ENCODE measurements around the gene RDH5. TPM values are rescaled to one million over a fixed set of nuclear protein-coding genes. Genes with fewer than 3 reads are reported as not detected.

RDH5 gene
- total and polyA plus RNA-seq, 2 of the 13 experiments (the other 11 are each of a cell fraction or from before 2014, with no cell fraction given): 2.6 to 5.7 TPM

- Histone ChIP-seq H3K4me2 (ENCODE audit: low read depth, low read length) (no peak overlapping the region), H3K27me3 (ENCODE audit: control insufficient read depth in 1 of 2, insufficient read depth in 2 of 2, low read length in 2 of 2) (no peaks in the 10 kb centered on the region), H3K79me2 (ENCODE audit: insufficient read depth, low read length) (no peaks in the 10 kb centered on the region), H4K20me1 (ENCODE audit: insufficient read depth, low read length) (no peaks in the 10 kb centered on the region; the same call in 1 of the 2 replicates), H3K9ac (ENCODE audit: insufficient read depth, low read depth, low read length) (no peak overlapping the region), H3K9me3 (ENCODE audit: low read length) (no peaks in the 10 kb centered on the region), H3K27ac (ENCODE audit: extremely low read length, insufficient read depth, low read length) (no peak overlapping the region), H3K4me1 (ENCODE audit: insufficient read depth, low read length) (no peaks in the 10 kb centered on the region), H2AFZ (ENCODE audit: low read length) (no peak overlapping the region), H3K36me3 (replicated peaks in 1 of 2; ENCODE audit: control insufficient read depth in 1 of 2, insufficient read depth in 2 of 2, low read length in 2 of 2) (peaks cover 5 to 44% of the 10 kb centered on the region in 2 experiments; a peak in 4 of 5 replicates), H3K4me3 (replicated peaks in 1 of 3; ENCODE audit: insufficient read depth in 1 of 3, low read depth in 2 of 3, low read length in 3 of 3) (no peak overlapping the region)
- 91% methylated on average over 6 of the region's 6 CpGs for WGBS (ENCODE audit: low lambda C conversion rate)
- ChIA-PET POLR2A (no interaction called here), CTCF (ENCODE audit: low intra/inter-chr PET ratio, low total read pairs) (no interaction called here)
- FAIRE-seq: no peak
- TF ChIP-seq GABPB1 (CRISPR knock-in tag; IDR thresholded peaks at IDR 0.05) (no peak), CBX5 (CRISPR knock-in tag; IDR thresholded peaks at IDR 0.05; ENCODE audit: borderline replicate concordance) (no peak), ZNF44 (CRISPR knock-in tag; IDR thresholded peaks at IDR 0.05) (no peak), KLF16 (CRISPR knock-in tag; IDR thresholded peaks at IDR 0.05) (no peak), ZKSCAN8 (CRISPR knock-in tag; IDR thresholded peaks at IDR 0.05; ENCODE audit: borderline replicate concordance) (no peak), ZFP36 (IDR thresholded peaks at IDR 0.05; ENCODE audit: borderline replicate concordance, low read depth, low read length, partially characterized antibody) (no peak), EZH2 (conservative IDR thresholded peaks at IDR 0.05; ENCODE audit: low read depth, low read length) (no peak), PBX2 (CRISPR knock-in tag; IDR thresholded peaks at IDR 0.05) (no peak), ZNF556 (CRISPR knock-in tag; IDR thresholded peaks at IDR 0.05; ENCODE audit: borderline replicate concordance) (no peak), ZFX (CRISPR knock-in tag; IDR thresholded peaks at IDR 0.05; ENCODE audit: low read depth) (no peak), PITX1 (CRISPR knock-in tag; IDR thresholded peaks at IDR 0.05) (no peak), ZBTB7A (CRISPR knock-in tag; IDR thresholded peaks at IDR 0.05) (no peak)
- in situ Hi-C loops (cut with HindIII; ENCODE audit: extremely low pct_ligation_motif_present, low pct_unique_long_range_greater_than_20kb) (no loop called here), intact Hi-C loops (cut with micrococcal nuclease; ENCODE audit: unreplicated experiment) (no loop called here)
- ATAC-seq: no peak
- no peak for DNase-seq (ENCODE audit: low spot score)
- no TSS peak for BruUV-seq (replicated peaks)
Measured at GRCh38 chr12:55771736-55772135, 51.5 kb downstream of the RDH5 start.

Small RNA genes lying within 50 kb of the gene (small RNA-seq; reads per million reads assigned to genes)
- 0 reads per million in 3 experiments for gene AC009779.1 (ENCODE audit: insufficient read depth in 2 of 3, insufficient read length in 3 of 3, low read depth in 2 of 3, low replicate concordance in 1 of 3)
- 0 reads per million in 3 experiments for gene RF00017 (ENCODE audit: insufficient read depth in 2 of 3, insufficient read length in 3 of 3, low read depth in 2 of 3, low replicate concordance in 1 of 3)

Other genes starting within 250 kb of the RDH5 start
- gene OR6C68, start 228.0 kb upstream of the RDH5 start, total RNA-seq (2016; rRNA removed; fragmentation: Illumina TruSeq; extraction: Trizol): not detected in 2 replicates
- gene OR6C68, start 228.0 kb upstream of the RDH5 start, polyA plus RNA-seq (2011; rRNA removed): not detected in 2 replicates
- gene OR6C4, start 170.8 kb upstream of the RDH5 start, total RNA-seq (2016; rRNA removed; fragmentation: Illumina TruSeq; extraction: Trizol): not detected in 2 replicates
- gene OR6C4, start 170.8 kb upstream of the RDH5 start, polyA plus RNA-seq (2011; rRNA removed): not detected in 2 replicates
- gene OR2AP1, start 147.9 kb upstream of the RDH5 start, total RNA-seq (2016; rRNA removed; fragmentation: Illumina TruSeq; extraction: Trizol): not detected in 2 replicates
- gene OR2AP1, start 147.9 kb upstream of the RDH5 start, polyA plus RNA-seq (2011; rRNA removed): not detected in 2 replicates
- gene OR10P1, start 83.5 kb upstream of the RDH5 start, total RNA-seq (2016; rRNA removed; fragmentation: Illumina TruSeq; extraction: Trizol): not detected in 2 replicates
- gene OR10P1, start 83.5 kb upstream of the RDH5 start, polyA plus RNA-seq (2011; rRNA removed): not detected in 2 replicates
- gene ITGA7, start 12.5 kb upstream of the RDH5 start, total RNA-seq (2016; rRNA removed; fragmentation: Illumina TruSeq; extraction: Trizol): 0.24 and 0.75 TPM in 2 replicates
- 0.65 and 1.8 TPM in 2 replicates for gene ITGA7, start 12.5 kb upstream of the RDH5 start, polyA plus RNA-seq (2011; rRNA removed)
- gene BLOC1S1, start 4.3 kb upstream of the RDH5 start, total RNA-seq (2016; rRNA removed; fragmentation: Illumina TruSeq; extraction: Trizol): 95.3 and 99.7 TPM in 2 replicates
- 50.5 and 55.1 TPM in 2 replicates for gene BLOC1S1, start 4.3 kb upstream of the RDH5 start, polyA plus RNA-seq (2011; rRNA removed)
- 134 and 277 TPM in 2 replicates for gene CD63, start 8.6 kb downstream of the RDH5 start, total RNA-seq (2016; rRNA removed; fragmentation: Illumina TruSeq; extraction: Trizol)
- 211 and 234 TPM in 2 replicates for gene CD63, start 8.6 kb downstream of the RDH5 start, polyA plus RNA-seq (2011; rRNA removed)
- gene GDF11, start 22.7 kb downstream of the RDH5 start, total RNA-seq (2016; rRNA removed; fragmentation: Illumina TruSeq; extraction: Trizol): 1.4 and 1.5 TPM in 2 replicates
- gene GDF11, start 22.7 kb downstream of the RDH5 start, polyA plus RNA-seq (2011; rRNA removed): 0.63 and 1.0 TPM in 2 replicates
- 95.4 and 137 TPM in 2 replicates for gene SARNP, start 97.3 kb downstream of the RDH5 start, total RNA-seq (2016; rRNA removed; fragmentation: Illumina TruSeq; extraction: Trizol)
- 46.4 and 59.0 TPM in 2 replicates for gene SARNP, start 97.3 kb downstream of the RDH5 start, polyA plus RNA-seq (2011; rRNA removed)
- gene ORMDL2, start 97.6 kb downstream of the RDH5 start, total RNA-seq (2016; rRNA removed; fragmentation: Illumina TruSeq; extraction: Trizol): 14.8 and 28.6 TPM in 2 replicates
- 24.0 and 30.2 TPM in 2 replicates for gene ORMDL2, start 97.6 kb downstream of the RDH5 start, polyA plus RNA-seq (2011; rRNA removed)
- 22.4 and 23.9 TPM in 2 replicates for gene DNAJC14, start 109.2 kb downstream of the RDH5 start, total RNA-seq (2016; rRNA removed; fragmentation: Illumina TruSeq; extraction: Trizol)
- 4.3 and 6.4 TPM in 2 replicates for gene DNAJC14, start 109.2 kb downstream of the RDH5 start, polyA plus RNA-seq (2011; rRNA removed)
- 0.07 TPM in 1 of 2 replicates, not detected in the other for gene MMP19, start 122.5 kb downstream of the RDH5 start, total RNA-seq (2016; rRNA removed; fragmentation: Illumina TruSeq; extraction: Trizol)
- gene MMP19, start 122.5 kb downstream of the RDH5 start, polyA plus RNA-seq (2011; rRNA removed): 0.08 and 0.16 TPM in 2 replicates
- 51.8 and 57.9 TPM in 2 replicates for gene PYM1, start 207.5 kb downstream of the RDH5 start, total RNA-seq (2016; rRNA removed; fragmentation: Illumina TruSeq; extraction: Trizol)
- 40.7 and 44.0 TPM in 2 replicates for gene PYM1, start 207.5 kb downstream of the RDH5 start, polyA plus RNA-seq (2011; rRNA removed)
- gene DGKA, start 210.8 kb downstream of the RDH5 start, total RNA-seq (2016; rRNA removed; fragmentation: Illumina TruSeq; extraction: Trizol): 2.4 and 2.7 TPM in 2 replicates
- gene DGKA, start 210.8 kb downstream of the RDH5 start, polyA plus RNA-seq (2011; rRNA removed): 5.4 and 7.6 TPM in 2 replicates
- gene PMEL, start 245.6 kb downstream of the RDH5 start, total RNA-seq (2016; rRNA removed; fragmentation: Illumina TruSeq; extraction: Trizol): 0.35 and 0.49 TPM in 2 replicates
- gene PMEL, start 245.6 kb downstream of the RDH5 start, polyA plus RNA-seq (2011; rRNA removed): 3.3 and 3.4 TPM in 2 replicates
- gene CDK2, start 246.4 kb downstream of the RDH5 start, total RNA-seq (2016; rRNA removed; fragmentation: Illumina TruSeq; extraction: Trizol): 47.5 and 52.0 TPM in 2 replicates
- 42.0 and 52.6 TPM in 2 replicates for gene CDK2, start 246.4 kb downstream of the RDH5 start, polyA plus RNA-seq (2011; rRNA removed)